Pancreas (tissue), 10 donors: ENCODE results near the gene FBXL17. TPM values are rescaled to one million over a fixed set of nuclear protein-coding genes. Genes with fewer than 3 reads are reported as not detected.

Experiments used
- ATAC-seq, 4 donors: fragments of 200-7000 bp; cut with Tn5 transposase; one replicate each; pipeline versions ENCODE4 v1.8.0 to v1.9.1; 2020; ENCODE audit warnings: mild to moderate bottlenecking in 4 of 4, moderate library complexity in 4 of 4
- DNase-seq, 6 donors: peaks; one replicate each; pipeline ENCODE4 v3.0.0-alpha.2; 2020
- FAIRE-seq: peaks from 2 replicates; lab custom pipeline; 2012; peaks lifted over from hg19 to GRCh38; lab: Jason Lieb, UNC
- H3K27ac ChIP-seq, 4 donors: fragments of 200-600 bp; sonication (generic); 1 replicate in 3 of 4; 2 replicates in 1 of 4; pipeline versions ENCODE4 v1.5.0 to v1.8.0; 2020
- H3K27me3 ChIP-seq, 4 donors: fragments of 200-600 bp; one replicate each; pipeline ENCODE4 v1.8.0; 2021
- H3K36me3 ChIP-seq, 3 donors: fragments of 200-600 bp; sonication (generic) in 1 of 3; one replicate each; pipeline versions ENCODE4 v1.5.0 to v1.8.0; 2020 to 2021
- H3K4me1 ChIP-seq, 3 donors: fragments of 200-600 bp; one replicate each; pipeline ENCODE4 v1.8.0; 2021
- H3K4me3 ChIP-seq, 4 donors: fragments of 200-600 bp; sonication (generic) in 2 of 4; one replicate each; pipeline versions ENCODE4 v1.5.0 to v1.8.0; 2020 to 2021
- H3K9me3 ChIP-seq, 4 donors: fragments of 200-600 bp; one replicate each; pipeline ENCODE4 v1.8.0; 2021
- CTCF ChIP-seq, 4 donors: fragments of 200-600 bp; sonication (generic) in 3 of 4; IDR thresholded peaks; one replicate each; pipeline versions ENCODE4 v1.5.0 to v1.8.0; 2021; ENCODE audit warnings: antibody characterized with exemption in 4 of 4
- WGBS, 2 donors: extraction: QIAGEN DNeasy Blood & Tissue Kit; methylation state at CpG; one replicate each; pipeline ENCODE4 v1.1.7; 2013; 5-methylcytosine and 5-hydroxymethylcytosine counted together
- intact Hi-C, 3 donors: fragments of 100-400 bp; cut with DNase I; formaldehyde crosslinking; loops; one replicate each; pipeline versions ENCODE4 v1.11.1 to v1.14.2; 2022
- polyA plus RNA-seq, 2 donors: library from polyadenylated mRNA; stranded (reverse); fragments of 200-250 nt; gene quantifications; one replicate each; pipeline ENCODE4 v1.2.3, GENCODE V29; 2013
- total RNA-seq, 6 donors: library from RNA; stranded (reverse); fragmentation: NEBNext Ultra II Directional in 4 of 6; extraction: Animal tissue kit (Norgen Biotek cat#: 25700) in 4 of 6; gene quantifications; one replicate each; pipeline versions ENCODE4 v1.2.1 to v1.2.4, GENCODE V29; 2021 to 2023
- donor health status: healthy with polysubstance abuse.
- donor health status: DM: no; HTN: no; CAD: no; lungs with moderate emphysema.
- donor health status: DM: no; HTN: no; CAD: no.
- donor health status: control.
- donor health status: control.
- donor health status: Bipolar disorder and iron deficiency.
- donor health status: DM: yes; HTN: yes; CAD: no.
- donor health status: DM: no; HTN: no; CAD: no.
- donor health status: DM: no; HTN: no; CAD: no.
- donor health status: DM: yes; HTN: yes; CAD: no.

Gene FBXL17
- total and polyA plus RNA-seq, 8 donors, result 4.2 to 11.1 (median 7.3) TPM

GRCh38 chr5:107926121-107926520 lies 455.8 kb downstream of the FBXL17 start:
- FAIRE-seq, result no peak
- Histone ChIP-seq H3K9me3 (no peaks in the 10 kb centered on the region), H3K4me1 (no peaks in the 10 kb centered on the region), H3K27ac (no peak overlapping the region), H3K4me3 (no peak overlapping the region), H3K27me3 (no peaks in the 10 kb centered on the region), H3K36me3 (no peaks in the 10 kb centered on the region)
- no peak for TF ChIP-seq CTCF (IDR thresholded peaks at IDR 0.05)
- ATAC-seq, result no peak
- no peak for DNase-seq
- intact Hi-C loops, result no loop called here
- WGBS, 2 donors, result 63 to 79% methylated on average over 1 of the region's 1 CpG

- Histone ChIP-seq H3K4me3 (no peak overlapping the region), H3K9me3 (no peaks in the 10 kb centered on the region), H3K36me3 (no peaks in the 10 kb centered on the region), H3K27ac (no peak overlapping the region), H3K4me1 (no peaks in the 10 kb centered on the region), H3K27me3 (no peaks in the 10 kb centered on the region)
- WGBS, 2 donors, result 71% methylated on average over 4 of the region's 4 CpGs
- DNase-seq (no peak), FAIRE-seq (no peak), ATAC-seq (no peak)
- intact Hi-C loops, result no loop called here
- no peak for TF ChIP-seq CTCF (IDR thresholded peaks at IDR 0.05)
Measured at GRCh38 chr5:107925200-107925599, 456.7 kb downstream of the FBXL17 start.

- DNase-seq (no peak), FAIRE-seq (no peak), ATAC-seq (no peak)
- intact Hi-C loops, result no loop called here
- 90 to 91% methylated on average over 6 of the region's 6 CpGs for WGBS, 2 donors
- Histone ChIP-seq H3K4me1 (peaks cover 0 to 4% (median 0%) of the 10 kb centered on the region in 3 donors), H3K27me3 (no peaks in the 10 kb centered on the region), H3K36me3 (no peaks in the 10 kb centered on the region), H3K4me3 (no peak overlapping the region), H3K27ac (no peak overlapping the region), H3K9me3 (no peaks in the 10 kb centered on the region)
- no peak for TF ChIP-seq CTCF (IDR thresholded peaks at IDR 0.05)
Measured at GRCh38 chr5:107919969-107920368, 461.9 kb downstream of the FBXL17 start.

- Histone ChIP-seq H3K4me1 (peaks cover 0 to 4% (median 0%) of the 10 kb centered on the region in 3 donors), H3K27ac (no peak overlapping the region), H3K27me3 (no peaks in the 10 kb centered on the region), H3K36me3 (no peaks in the 10 kb centered on the region), H3K4me3 (no peak overlapping the region), H3K9me3 (no peaks in the 10 kb centered on the region)
- no peak for TF ChIP-seq CTCF (IDR thresholded peaks at IDR 0.05)
- ATAC-seq, result no peak
- WGBS, 2 donors, result 96 to 99% methylated on average over 4 of the region's 4 CpGs
- no peak for FAIRE-seq
- intact Hi-C loops, result no loop called here
- DNase-seq, result no peak
Measured at GRCh38 chr5:107919361-107919760, 462.5 kb downstream of the FBXL17 start.

- Histone ChIP-seq H3K36me3 (no peaks in the 10 kb centered on the region), H3K4me3 (no peak overlapping the region), H3K27ac (no peak overlapping the region), H3K4me1 (peaks cover 0 to 4% (median 0%) of the 10 kb centered on the region in 3 donors), H3K27me3 (no peaks in the 10 kb centered on the region), H3K9me3 (no peaks in the 10 kb centered on the region)
- FAIRE-seq, result no peak
- ATAC-seq, result no peak
- no peak for DNase-seq
- no peak for TF ChIP-seq CTCF (IDR thresholded peaks at IDR 0.05)
- intact Hi-C loops, result no loop called here
- WGBS, 2 donors, result 84 to 87% methylated on average over 3 of the region's 3 CpGs
Measured at GRCh38 chr5:107917983-107918382, 463.9 kb downstream of the FBXL17 start.
